ENCODE results near the gene AP5M1.
"Not testable (repeated sequence)": the region's sequence is repeated elsewhere in the genome, so short reads cannot be mapped to it uniquely, and the experiment has no call there.

Gene AP5M1

DNA sequence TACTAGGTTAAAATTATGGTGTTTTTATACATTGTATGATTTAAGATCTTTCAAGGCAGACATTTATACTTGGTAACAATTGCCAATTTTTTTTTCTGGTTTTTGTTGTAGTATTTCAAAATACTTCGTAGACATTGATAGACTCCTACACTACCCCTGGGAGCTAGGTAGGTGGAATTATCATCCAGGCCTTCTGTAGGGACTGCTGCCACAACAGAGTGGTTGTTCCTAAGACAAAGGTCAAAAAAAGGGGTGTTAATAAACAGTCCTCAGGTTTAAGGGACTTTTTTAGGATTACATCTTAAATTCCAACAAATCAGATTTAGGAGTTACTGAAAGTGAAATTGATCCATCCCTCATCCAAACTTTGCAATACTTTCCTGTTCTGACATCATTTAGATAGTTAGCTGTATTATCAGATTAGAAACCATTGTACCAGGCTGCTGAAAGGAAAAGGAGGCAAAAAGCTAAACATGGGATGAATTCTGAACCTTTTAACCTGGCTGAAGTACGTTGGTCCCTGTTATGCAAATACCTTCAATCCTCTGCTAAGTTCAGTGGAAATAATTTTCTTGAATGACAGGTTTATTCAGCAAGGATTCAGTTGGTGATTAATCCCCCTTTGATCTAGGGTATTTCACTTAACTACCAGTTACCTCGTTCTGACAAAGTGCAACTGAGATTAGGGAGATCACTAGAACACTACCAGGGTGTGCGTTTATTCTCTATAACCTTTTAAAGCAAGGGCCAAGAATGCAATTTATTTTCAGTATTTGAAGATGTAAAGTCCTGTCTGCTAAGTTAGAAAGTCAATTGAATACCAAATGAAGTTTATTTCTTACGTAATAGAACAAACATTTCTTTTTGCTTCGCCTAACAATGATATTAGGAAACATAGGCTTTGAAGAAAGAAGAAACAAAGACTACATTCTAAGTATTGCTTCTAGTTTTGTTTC is 23.2 kb downstream of the AP5M1 start:
- no peak for DNase-seq

- no peak for DNase-seq
Measured at GRCh38 chr14:57293866-57294837, 25.4 kb downstream of the AP5M1 start.

- no peak for DNase-seq
Measured at GRCh38 chr14:57295239-57295638, 26.5 kb downstream of the AP5M1 start.

DNA sequence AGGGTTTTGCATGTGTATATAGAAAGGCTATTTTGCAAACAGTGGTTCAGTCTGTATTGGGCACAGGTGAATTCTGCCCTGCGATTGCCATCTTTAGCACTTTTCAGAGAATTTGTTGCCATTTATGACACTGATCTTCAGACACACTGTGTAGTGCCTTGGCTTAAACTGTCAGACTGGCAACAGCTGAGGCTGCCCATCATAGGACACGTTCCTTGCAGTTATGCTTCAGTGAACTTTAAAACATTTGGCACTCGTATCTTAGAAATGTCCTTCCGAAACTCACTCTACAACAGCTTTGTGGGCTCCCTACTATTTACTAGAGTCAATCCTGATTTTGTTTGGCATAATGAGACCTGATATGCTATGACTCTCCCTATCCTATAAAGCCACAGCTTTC is 29.1 kb downstream of the AP5M1 start:
- no peak for DNase-seq

GRCh38 chr14:57299511-57299910 is 30.7 kb downstream of the AP5M1 start:
- no peak for DNase-seq

- DNase-seq = no peak
Measured at GRCh38 chr14:57302883-57303282, 34.1 kb downstream of the AP5M1 start.

- no peak for DNase-seq
Measured at GRCh38 chr14:57314396-57315089, 45.8 kb downstream of the AP5M1 start.

DNA sequence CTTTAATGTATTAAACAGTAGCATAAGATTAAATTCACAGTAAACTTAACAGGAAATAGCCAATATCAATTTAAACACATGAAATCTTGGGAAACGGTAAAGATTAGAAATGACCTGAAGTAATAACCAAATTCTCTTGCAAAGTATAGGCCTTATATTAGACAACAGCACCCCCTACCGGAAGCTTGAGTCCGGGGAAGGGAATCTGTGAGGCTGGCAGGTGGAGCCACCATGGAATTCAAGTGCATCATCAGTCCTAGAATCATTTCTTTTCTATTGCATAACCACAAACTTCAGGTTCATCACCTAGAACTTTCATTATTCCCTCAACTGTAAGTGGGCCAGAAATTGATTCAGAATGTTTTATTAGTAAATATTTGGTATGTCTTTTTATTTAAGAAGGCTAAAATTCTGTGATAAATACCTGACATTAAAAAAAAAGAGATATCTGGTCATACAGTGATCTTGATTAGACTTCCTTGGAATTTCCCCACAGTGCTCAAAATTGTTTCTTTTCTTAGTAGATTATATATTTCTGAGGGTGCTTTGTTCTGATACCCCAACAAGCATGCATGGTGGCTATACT is 48.6 kb downstream of the AP5M1 start:
- DNase-seq = peak; percentile 72

- no peak for DNase-seq
Measured at GRCh38 chr14:57319636-57320192, 50.9 kb downstream of the AP5M1 start.

DNA sequence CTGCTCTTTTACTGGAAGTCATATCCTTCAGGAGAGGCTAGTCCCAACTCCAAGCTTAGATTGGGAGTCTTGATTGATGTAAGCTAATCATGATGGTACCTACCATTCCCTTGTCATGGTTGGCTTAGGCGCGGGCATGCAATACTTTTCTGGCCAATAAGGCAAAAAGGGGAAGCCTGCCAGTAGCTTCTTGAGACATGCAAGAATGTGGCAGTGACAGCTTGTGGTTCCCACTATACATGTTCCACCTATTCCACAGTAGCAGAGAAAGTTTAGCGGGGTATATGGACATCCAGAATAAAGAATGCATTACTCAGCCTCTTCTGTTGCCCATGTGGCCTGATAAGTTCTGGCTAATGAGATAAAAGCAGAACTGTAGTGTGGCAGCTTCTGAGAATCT is 55.0 kb downstream of the AP5M1 start:
- DNase-seq = no peak

DNA sequence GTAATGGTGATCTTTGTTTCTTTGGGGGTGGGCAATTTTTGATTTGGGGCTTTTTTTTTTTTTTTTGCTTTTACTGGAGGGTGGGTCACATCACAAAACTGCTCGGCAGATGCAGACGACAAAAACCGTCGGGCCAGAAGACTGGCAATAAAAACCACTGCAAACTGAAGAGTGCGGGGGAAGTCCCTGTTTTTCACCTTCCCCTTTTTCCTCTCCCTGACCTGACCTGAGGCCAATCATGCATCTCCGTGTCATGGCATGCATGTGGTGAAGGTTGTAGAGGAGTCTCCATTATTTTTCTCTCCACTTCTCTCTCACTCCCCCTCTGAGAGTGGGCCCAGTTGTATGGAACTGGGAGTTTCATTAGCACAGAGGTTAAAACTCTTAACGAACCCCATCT is 57.5 kb downstream of the AP5M1 start:
- no peak for DNase-seq

DNA sequence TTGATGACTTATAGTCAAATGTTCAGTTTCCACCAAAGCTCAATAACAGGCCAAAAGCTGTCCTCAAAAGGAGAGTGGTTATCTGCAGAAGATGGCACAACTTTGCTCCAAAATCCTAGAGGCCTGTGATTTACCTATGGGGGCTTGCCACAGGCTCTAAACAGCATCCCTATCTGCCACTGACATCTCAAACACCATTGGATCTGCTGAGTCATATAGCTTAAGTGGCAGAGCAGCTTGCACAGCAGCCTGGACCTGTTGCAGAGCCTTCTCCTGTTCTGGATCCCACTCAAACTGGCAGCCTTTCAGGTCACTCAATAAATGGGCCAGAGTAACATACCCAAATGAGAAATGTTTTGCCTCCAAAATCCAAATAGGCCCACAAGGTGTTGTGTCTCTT is 61.1 kb downstream of the AP5M1 start:
- no peak for DNase-seq

GRCh38 chr14:57332475-57332874 is 63.7 kb downstream of the AP5M1 start:
- DNase-seq = not testable (repeated sequence)

DNA sequence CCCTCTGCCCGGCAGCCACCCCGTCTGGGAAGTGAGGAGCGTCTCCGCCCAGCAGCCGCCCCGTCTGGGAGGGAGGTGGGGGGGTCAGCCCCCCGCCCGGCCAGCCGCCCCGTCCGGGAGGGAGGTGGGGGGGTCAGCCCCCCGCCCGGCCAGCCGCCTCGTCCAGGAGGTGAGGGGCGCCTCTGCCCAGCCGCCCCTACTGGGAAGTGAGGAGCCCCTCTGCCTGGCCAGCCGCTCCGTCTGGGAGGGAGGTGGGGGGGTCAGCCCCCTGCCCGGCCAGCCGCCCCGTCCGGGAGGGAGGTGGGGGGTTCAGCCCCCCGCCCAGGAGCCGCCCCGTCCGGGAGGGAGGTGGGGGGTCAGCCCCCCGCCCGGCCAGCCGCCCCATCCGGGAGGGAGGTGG is 65.0 kb downstream of the AP5M1 start:
- DNase-seq = not testable (repeated sequence)

DNA sequence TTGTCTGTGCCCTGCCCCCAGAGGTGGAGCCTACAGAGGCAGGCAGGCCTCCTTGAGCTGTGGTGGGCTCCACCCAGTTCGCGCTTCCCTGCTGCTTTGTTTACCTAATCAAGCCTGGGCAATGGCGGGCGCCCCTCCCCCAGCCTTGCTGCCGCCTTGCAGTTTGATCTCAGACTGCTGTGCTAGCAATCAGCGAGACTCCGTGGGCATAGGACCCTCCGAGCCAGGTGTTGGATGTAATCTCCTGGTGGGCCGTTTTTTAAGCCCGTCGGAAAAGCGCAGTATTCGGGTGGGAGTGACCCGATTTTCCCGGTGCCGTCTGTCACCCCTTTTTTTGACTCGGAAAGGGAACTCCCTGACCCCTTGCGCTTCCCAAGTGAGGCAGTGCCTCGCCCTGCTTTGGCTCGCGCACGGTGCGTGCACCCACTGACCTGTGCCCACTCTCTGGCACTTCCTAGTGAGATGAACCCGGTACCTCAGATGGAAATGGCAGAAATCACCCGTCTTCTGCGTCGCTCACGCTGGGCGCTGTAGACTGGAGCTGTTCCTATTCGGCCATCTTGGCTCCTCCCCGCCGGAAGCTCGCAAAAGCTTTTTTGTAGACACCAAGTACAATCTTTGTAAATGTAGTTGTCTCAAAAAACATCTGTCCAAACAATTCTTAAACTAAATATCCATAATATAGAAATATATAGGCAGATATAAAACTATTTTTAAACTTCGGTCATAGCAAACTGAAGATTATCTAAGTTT is 75.0 kb downstream of the AP5M1 start:
- not testable (repeated sequence) for DNase-seq

GRCh38 chr14:57345106-57345505 is 76.3 kb downstream of the AP5M1 start:
- no peak for DNase-seq

DNA sequence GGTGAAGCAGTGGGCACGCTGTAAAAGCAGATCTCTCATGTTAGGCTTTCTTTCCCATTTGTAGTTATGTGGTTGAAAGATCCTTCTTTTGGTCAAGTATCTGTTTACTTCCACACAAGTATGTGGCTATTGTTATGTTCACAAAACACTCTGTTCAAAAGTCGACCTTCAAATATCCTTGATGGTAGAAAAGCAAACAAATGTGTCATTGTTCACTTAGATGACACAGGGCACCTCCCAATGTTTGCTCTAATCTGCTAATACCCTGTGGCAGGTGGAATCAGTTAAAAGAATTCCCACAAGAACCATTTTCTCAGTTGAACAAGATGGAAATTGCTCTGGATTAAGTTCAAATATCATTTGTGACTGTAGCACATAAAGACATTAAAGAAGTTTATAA is 78.0 kb downstream of the AP5M1 start:
- no peak for DNase-seq

All from effector CD4-positive, alpha-beta T cell (primary cell).